Stimulated activated naive CD4-positive, alpha-beta T cell (primary cell): Measurements from ENCODE around the gene GCC1.
A peak's percentile ranks its signal among the peaks of the same experiment; 100 is the strongest.

Experiments used
- DNase-seq, 6 experiments: peaks; one replicate each; lab custom pipeline; 2025; lab: John Stamatoyannopoulos, UW

Gene GCC1

GRCh38 chr7:127585044-127585953, at the start of gene GCC1:
Gene GCC1 (minus strand): TSS chr7:127585596. CDS start chr7:127585182, 414 bp downstream.
- DNase-seq = peak; percentile 83 to 95 (median 90)

GRCh38 chr7:127632276-127632910, 47.0 kb upstream of the GCC1 start:
- DNase-seq = no peak

- DNase-seq = peak in 4 of 6 experiments; percentile 2 to 18 (median 8)
Observed at GRCh38 chr7:127629268-127629854, 44.0 kb upstream of the GCC1 start.

- DNase-seq = no peak
Observed at GRCh38 chr7:127628445-127628844, 43.0 kb upstream of the GCC1 start.

- no peak for DNase-seq
Observed at GRCh38 chr7:127625331-127625730, 39.9 kb upstream of the GCC1 start.

- DNase-seq = no peak
Observed at GRCh38 chr7:127620406-127621233, 35.2 kb upstream of the GCC1 start.

- no peak for DNase-seq
Observed at GRCh38 chr7:127619681-127620405, 34.4 kb upstream of the GCC1 start.

- DNase-seq = no peak
Observed at GRCh38 chr7:127618775-127619174, 33.4 kb upstream of the GCC1 start.

- no peak for DNase-seq
Observed at GRCh38 chr7:127618042-127618441, 32.6 kb upstream of the GCC1 start, which contains the start of gene PAX4. Gene PAX4 (minus strand): TSS chr7:127618142. CDS start chr7:127615928, 2,214 bp downstream.

GRCh38 chr7:127616724-127617123, 31.3 kb upstream of the GCC1 start:
- DNase-seq = no peak

GRCh38 chr7:127612263-127612662, 26.9 kb upstream of the GCC1 start:
- DNase-seq = no peak

GRCh38 chr7:127609297-127609696, 23.9 kb upstream of the GCC1 start:
- no peak for DNase-seq

GRCh38 chr7:127608446-127608845, 23.1 kb upstream of the GCC1 start:
- DNase-seq = no peak

GRCh38 chr7:127600885-127601284, 15.5 kb upstream of the GCC1 start:
- DNase-seq = no peak

GRCh38 chr7:127598318-127598717, 12.9 kb upstream of the GCC1 start:
- no peak for DNase-seq

GRCh38 chr7:127595737-127596136, 10.3 kb upstream of the GCC1 start:
- DNase-seq = no peak

GRCh38 chr7:127594490-127594889, 9.1 kb upstream of the GCC1 start:
- DNase-seq = no peak

GRCh38 chr7:127592550-127592949, 7.2 kb upstream of the GCC1 start:
- no peak for DNase-seq

GRCh38 chr7:127591591-127591990, 6.2 kb upstream of the GCC1 start:
- DNase-seq = no peak

GRCh38 chr7:127591189-127591588, 5.8 kb upstream of the GCC1 start:
- DNase-seq = no peak

GRCh38 chr7:127589896-127590295, 4.5 kb upstream of the GCC1 start:
- no peak for DNase-seq
